HG03457 (cell line): ENCODE results near the gene IKZF2.

Experiments
- ATAC-seq: cut with Tn5 transposase; IDR thresholded peaks from one replicate; pipeline ENCODE4 v1.9.1; 2021; ENCODE audit warnings: moderate number of reproducible peaks; ENCODE audit not compliant: unreplicated experiment

IKZF2 gene

GRCh38 chr2:213151437-213152064, at the start of gene IKZF2:
Gene IKZF2 (minus strand): TSS chr2:213151612. CDS start chr2:213148629, 2,983 bp downstream.
- peak; percentile 57 for ATAC-seq

- no peak for ATAC-seq
Measured at GRCh38 chr2:213199871-213200270, 48.5 kb upstream of the IKZF2 start.

- ATAC-seq, result no peak
Measured at GRCh38 chr2:213189001-213189899, 37.8 kb upstream of the IKZF2 start.

GRCh38 chr2:213188533-213188867, 37.1 kb upstream of the IKZF2 start:
- ATAC-seq, result no peak

- no peak for ATAC-seq
Measured at GRCh38 chr2:213187833-213188532, 36.6 kb upstream of the IKZF2 start.

GRCh38 chr2:213187386-213187785, 36.0 kb upstream of the IKZF2 start:
- no peak for ATAC-seq

GRCh38 chr2:213185147-213185822, 33.9 kb upstream of the IKZF2 start:
- ATAC-seq, result peak; percentile 98

- ATAC-seq, result no peak
Measured at GRCh38 chr2:213181712-213182111, 30.3 kb upstream of the IKZF2 start.

- no peak for ATAC-seq
Measured at GRCh38 chr2:213177679-213178078, 26.3 kb upstream of the IKZF2 start.

- no peak for ATAC-seq
Measured at GRCh38 chr2:213175673-213176247, 24.3 kb upstream of the IKZF2 start.

- ATAC-seq, result no peak
Measured at GRCh38 chr2:213172641-213173040, 21.2 kb upstream of the IKZF2 start.

- ATAC-seq, result no peak
Measured at GRCh38 chr2:213171147-213171546, 19.7 kb upstream of the IKZF2 start.

- ATAC-seq, result no peak
Measured at GRCh38 chr2:213167271-213167930, 16.0 kb upstream of the IKZF2 start.

GRCh38 chr2:213166109-213166508, 14.7 kb upstream of the IKZF2 start:
- ATAC-seq, result peak; percentile 94

- no peak for ATAC-seq
Measured at GRCh38 chr2:213164263-213164662, 12.9 kb upstream of the IKZF2 start.

- no peak for ATAC-seq
Measured at GRCh38 chr2:213162516-213163118, 11.2 kb upstream of the IKZF2 start.

GRCh38 chr2:213161759-213162515, 10.5 kb upstream of the IKZF2 start:
- no peak for ATAC-seq

GRCh38 chr2:213159768-213160167, 8.4 kb upstream of the IKZF2 start:
- no peak for ATAC-seq

- peak; percentile 75 for ATAC-seq
Measured at GRCh38 chr2:213157242-213157641, 5.8 kb upstream of the IKZF2 start.
